Left forelimb (tissue), 1 donor: ENCODE data around the gene SSNA1.

Source experiments
- DNase-seq: peaks from one replicate; pipeline ENCODE4 v3.0.0-alpha.2; 2018; ENCODE audit warnings: low spot score

SSNA1 gene

DNA sequence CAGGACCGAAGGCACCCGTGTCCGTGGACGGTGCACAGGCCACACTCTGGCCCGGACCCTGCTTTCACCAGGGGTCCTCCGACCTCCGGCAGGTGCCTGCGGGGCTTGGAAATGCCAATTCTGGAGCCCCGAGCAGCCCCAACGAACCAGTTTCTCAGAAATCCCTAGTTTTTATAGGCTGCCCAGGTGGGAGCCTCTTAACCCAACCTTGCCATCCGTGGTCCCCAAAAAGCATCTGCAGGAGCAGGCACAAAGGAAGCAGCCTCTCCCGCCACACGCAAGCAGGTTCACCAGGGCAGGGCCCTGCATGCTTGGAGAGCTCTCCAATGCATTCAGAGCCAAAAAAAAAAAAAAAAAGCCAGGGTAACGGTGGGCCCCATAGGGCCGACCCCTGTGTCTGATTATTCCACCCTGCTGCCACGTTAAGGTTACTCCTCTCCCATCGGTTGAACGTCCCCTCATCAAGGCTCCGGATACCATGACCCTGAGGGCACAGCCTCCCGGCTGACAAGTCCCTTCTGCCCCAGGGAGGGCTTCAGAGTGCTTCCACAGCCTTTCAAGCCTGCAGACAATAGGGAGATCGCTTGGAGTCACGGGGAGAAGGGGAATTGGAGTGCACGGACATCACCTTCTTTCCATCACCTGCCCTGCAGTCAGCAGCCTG lies 12.9 kb downstream of the SSNA1 start:
- no peak for DNase-seq

DNA sequence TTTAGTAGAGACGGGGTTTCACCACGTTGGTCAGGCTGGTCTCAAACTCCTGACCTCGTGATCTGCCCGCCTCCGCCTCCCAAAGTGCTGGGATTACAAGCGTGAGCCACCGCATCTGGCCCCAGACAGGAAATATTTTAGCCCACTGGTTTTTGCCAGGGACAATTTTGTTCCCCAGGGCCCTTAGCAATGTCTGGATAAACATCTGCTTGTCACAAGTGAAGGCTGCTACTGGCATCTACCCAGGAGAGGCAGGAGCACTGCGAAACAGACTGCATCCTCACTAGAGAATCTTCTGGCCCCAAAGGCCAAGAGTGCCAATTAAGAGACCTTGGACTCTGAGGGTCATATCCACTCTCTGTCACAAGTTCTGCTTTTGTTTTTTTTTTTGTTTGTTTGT lies 14.5 kb downstream of the SSNA1 start:
- no peak for DNase-seq

DNA sequence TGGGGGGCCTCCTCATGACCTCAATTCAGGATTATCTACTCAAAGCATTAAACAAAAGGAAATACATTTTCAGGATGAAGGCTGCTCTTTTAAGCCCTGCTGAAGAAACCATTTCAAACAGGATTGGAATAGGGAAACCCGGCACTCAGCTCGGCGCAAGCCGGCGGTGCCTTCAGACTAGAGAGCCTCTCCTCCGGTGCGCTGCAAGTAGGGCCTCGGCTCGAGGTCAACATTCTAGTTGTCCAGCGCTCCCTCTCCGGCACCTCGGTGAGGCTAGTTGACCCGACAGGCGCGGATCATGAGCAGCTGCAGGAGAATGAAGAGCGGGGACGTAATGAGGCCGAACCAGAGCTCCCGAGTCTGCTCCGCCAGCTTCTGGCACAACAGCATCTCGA lies 16.3 kb downstream of the SSNA1 start:
- DNase-seq, result no peak

DNA sequence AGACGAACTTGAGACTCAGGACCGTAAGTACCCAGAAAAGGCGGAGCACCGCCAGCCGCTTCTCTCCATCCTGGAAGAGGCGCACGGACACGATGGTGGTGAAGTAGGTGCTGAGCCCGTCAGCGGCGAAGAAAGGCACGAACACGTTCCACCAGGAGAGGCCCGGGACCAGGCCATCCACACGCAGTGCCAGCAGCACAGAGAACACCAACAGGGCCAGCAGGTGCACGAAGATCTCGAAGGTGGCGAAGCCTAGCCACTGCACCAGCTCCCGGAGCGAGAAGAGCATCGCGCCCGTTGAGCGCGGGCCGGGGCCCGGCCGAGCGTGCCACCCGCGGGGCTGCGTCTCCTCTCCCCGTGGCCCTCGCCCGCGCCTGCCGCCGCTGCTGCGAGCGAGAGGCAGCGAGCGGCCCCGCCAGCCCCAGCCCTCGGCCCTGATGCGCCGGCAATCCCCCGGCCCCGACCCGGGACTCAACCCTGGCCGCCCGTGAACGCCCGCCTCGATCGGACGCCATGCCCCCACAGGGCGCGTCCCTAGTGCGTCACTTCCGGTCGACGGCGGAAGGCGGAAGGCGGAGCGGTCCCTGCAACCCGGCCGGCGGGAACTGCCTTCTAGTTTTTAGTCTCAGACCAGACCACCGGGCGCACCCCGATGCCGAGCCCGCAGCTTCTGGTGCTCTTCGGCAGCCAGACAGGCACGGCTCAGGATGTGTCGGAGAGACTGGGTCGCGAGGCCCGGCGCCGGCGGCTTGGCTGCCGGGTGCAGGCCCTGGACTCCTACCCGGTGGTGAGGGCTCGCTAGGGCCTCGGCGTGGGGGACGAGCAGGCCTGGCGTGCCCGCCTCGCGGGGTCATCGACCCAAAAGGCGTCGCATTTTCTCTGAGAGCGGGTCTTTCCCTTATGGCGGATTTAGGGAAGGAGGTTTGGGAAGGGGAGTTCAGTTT lies 16.9 kb downstream of the SSNA1 start, which contains the start of the genes NDOR1 and TMEM203:
Gene NDOR1, plus strand, starts transcription at position 575 of the 944 bp plus-strand sequence. Its CDS starts 78 bp downstream, at position 653.
Gene TMEM203, minus strand, starts transcription at position 523 of the 944 bp plus-strand sequence. Its CDS starts 234 bp downstream, at position 289.
- peak; percentile 96 for DNase-seq

DNA sequence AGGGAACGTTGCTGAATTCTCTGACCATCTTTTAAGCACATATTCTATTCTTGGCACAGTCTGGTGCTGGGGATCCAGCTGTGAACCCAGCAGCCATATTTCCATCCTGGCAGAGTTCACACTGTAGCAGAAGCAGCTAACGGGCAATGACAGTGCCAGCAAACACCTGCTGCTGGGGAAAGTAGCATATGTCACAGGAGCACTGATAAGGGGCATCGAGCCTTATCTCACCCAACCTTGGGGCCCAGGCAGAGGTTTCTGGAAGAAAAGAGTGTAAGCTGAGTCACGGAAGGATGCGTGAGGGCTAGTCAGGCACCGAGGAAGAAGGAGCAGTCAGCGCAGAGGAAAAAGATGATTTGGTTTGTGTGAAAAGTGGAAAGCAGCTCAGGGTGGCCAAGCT lies 18.1 kb downstream of the SSNA1 start:
- DNase-seq, result no peak

DNA sequence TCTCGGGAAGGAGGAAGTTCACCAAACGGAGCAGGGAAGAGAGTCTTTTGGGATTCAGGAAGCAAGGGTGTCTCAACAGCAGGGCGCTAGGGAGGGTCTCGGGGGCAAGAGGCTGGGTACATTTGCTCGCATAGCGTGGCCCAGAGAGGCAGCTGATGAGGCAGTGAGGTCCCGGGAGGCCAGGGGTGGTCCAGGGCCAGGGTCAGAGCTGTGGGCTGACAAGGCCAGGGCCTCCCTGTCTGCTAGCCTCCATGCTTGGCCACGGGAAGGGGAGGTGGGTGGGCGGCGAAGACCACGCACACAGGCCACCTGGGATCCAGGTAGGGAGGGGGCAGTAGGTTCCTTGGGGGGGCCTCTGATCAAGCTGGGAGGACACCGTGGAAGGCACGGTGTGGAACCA lies 23.1 kb downstream of the SSNA1 start:
- no peak for DNase-seq

DNA sequence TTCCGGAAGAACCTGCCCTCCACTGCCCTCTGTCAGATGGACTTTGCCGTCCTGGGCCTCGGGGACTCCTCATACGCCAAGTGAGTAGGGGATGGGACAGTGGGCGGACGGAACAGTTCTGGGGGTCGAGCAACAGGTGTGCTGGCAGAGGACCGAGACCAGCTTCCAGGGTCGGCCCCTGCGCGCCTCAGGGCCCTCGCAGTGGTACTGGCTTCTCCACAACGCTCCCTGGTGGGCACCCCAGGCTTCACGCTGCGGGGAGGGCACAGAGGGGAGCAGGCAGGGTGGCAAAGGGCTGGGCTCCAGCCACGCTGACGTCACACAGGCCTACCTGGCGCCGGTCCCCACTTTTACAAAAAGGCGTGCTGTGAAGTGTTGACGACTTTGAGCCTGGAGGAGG lies 24.0 kb downstream of the SSNA1 start:
- no peak for DNase-seq

DNA sequence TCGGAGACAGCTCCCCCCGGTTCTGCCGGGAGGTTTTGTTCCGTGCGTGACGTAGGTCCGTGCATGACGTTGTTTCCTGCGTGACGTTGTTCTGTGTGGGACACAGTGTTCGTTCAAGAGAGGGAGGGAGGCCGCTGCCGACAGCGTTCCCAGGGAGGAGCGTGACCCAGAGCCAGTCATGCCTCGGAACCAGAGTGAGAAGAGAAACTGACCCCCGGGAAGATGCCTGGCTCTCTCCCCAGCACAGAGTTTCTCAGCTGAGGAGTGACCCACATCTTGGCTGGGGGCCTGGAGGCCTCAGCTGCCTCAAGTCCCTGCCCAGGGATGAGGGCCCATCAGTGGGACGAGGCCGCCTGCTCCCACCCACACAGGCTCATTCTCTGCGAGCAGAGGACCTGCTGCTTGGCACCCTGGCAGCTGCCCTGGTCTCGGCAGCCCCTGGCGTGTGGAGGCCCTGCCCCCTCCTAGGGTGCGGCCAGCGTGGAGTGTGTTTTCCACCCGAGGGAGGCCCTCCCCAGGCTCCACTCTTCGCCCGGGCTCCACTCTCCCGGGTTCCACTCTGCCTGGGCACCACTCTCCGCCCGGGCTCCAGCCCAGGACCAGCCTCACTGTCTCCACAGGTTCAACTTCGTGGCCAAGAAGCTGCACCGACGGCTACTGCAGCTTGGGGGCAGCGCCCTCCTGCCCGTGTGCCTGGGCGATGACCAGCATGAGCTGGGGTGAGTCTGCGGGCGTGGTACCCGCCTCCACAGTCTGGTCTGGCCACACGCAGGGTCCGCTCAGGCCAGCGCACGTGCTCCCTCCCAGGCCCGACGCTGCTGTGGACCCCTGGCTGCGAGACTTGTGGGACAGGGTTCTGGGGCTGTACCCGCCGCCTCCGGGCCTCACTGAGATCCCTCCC lies 24.9 kb downstream of the SSNA1 start:
- DNase-seq, result no peak

DNA sequence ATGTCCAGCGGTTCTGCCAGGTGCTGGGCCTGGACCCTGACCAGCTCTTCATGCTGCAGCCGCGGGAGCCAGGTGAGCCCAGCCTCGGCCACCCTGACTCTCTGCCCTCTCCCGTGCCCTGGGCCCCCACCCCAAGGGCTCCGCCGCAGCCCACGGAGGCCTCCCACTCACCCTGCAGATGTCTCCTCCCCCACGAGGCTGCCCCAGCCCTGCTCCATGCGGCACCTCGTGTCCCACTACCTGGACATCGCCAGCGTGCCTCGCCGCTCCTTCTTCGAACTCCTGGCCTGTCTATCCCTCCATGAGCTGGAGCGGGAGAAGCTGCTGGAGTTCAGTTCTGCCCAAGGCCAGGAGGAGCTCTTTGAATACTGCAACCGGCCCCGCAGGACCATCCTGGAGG lies 26.1 kb downstream of the SSNA1 start:
- no peak for DNase-seq

DNA sequence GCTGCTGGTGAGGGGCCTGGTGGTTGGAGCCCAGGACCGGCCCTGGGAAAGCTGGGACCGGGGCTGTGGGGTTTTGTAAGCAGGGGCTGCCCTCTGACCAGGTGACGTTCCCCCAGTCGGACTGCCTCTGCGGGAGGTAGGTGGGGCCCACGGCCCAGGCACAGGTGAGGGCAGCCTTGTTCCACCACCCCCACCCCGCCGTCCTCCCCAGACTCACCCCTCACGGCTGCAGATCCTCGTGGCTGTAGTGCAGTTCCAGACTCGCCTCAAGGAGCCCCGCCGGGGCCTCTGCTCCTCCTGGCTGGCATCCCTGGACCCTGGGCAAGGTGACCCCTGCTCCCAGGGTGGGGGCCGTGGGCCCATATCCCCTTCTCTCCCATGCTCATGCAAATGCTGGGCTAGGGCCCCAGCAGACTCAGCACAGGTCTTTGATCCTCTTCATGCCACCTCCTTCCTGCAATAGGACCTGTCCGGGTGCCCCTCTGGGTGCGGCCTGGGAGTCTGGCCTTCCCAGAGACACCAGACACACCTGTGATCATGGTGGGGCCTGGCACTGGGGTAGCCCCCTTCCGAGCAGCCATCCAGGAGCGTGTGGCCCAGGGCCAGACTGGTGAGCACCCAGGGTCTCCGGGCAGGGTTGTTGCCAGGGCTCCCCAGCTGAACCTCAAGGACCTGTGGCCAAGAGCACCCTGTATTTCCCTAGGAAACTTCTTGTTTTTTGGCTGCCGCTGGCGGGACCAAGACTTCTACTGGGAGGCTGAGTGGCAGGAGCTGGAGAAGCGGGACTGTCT lies 26.9 kb downstream of the SSNA1 start:
- no peak for DNase-seq

DNA sequence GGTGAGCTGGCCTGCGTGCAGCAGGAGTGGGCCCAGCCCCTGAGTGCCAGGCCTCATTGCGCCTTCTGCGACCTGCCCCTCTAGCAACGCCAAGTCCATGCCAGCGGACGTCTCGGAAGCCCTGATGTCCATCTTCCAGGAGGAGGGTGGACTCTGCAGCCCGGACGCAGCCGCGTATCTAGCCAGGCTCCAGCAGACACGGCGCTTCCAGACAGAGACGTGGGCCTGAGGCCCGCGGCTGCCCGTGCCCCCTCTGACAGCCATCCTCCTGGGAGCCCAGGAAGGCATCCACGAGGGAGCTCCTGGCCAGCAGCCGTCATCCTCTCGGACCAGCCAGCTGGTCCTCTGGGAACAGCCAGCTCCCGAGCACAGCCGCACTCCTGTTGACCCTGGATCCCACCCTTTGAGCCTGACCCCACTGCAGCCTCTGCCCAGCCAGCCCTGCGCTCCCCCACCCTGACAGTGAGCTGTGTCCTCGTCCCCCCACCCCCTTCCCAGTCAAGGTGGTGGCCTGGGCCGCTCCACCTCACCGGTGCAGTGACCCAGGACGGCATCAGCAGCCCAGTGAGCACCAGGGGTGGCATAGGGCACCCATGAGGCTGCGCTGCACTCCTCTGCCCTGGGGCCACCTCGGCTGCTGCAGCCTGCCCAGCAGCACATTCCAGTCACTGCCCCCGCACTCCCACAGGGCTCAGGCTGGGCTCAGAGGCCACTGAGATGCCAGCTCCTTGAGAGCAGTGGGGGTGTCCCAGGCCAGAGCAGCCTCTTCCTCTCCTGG lies 27.9 kb downstream of the SSNA1 start:
- no peak for DNase-seq

DNA sequence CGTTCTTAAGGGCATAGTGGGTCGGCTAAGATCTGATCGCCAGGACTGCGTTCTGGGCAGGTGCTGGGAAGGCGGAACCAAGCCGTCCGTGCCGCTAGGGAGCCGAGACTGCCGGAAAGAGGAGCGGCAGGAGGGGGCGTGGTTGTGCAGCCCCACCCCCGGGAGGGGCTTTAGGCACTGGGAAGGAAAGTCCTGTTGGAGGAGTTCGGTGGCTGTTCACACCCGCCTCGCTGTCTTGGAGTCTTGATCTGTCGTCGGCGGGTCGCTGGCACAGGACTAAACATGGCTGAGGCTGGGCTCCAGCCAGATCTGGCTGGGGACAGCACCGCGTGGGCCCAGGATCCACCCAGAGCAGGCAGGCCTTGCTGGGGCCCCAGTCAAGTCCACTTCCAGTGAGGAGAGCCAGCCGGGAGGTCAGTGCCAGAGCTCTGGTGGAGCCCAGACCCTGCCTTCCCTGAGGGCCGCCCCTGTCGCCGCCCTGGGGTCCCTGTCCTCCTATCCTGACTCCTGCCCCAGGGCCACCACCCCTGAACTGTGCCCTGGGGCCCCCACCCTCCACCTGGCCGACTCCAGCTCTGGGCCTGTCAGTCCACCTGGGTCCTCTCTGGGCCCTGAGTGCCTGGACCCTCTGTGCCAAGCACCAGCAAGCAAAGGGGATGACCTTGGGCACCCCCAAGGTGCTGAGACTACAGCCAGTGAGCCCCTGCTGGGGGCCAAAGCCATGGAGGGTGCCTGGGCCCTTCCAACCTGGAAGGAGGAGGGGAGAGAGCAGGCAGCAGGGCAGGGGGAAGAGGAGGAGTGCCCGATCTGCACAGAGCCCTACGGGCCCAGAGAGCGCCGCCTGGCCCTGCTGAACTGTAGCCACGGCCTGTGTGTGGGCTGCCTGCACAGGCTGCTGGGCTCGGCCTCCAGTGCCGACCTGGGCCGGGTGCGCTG lies 29.1 kb downstream of the SSNA1 start:
- no peak for DNase-seq

DNA sequence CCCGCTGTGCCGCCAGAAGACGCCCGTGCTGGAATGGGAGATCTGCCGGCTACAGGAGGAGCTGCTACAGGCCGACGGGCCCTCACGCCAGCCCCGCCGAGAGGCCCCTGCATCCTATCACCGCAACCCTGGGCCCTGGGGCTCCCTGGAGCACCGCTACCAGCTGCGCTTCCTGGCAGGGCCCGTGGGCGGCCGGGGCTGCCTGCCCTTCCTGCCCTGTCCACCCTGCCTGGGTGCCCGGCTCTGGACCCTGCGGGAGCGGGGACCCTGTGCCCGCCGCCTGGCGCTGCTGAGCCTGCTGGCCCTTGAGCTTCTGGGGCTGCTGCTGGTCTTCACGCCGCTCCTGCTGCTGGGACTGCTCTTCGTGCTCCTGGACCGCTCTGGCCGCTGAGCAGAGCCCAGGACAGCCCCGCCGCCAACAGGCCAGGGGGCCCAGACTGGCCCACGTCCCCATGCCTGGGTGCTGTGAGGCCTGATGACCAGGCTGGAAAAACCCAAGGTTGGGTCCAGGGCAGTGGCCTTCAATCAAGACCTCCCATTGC lies 29.8 kb downstream of the SSNA1 start:
- no peak for DNase-seq

DNA sequence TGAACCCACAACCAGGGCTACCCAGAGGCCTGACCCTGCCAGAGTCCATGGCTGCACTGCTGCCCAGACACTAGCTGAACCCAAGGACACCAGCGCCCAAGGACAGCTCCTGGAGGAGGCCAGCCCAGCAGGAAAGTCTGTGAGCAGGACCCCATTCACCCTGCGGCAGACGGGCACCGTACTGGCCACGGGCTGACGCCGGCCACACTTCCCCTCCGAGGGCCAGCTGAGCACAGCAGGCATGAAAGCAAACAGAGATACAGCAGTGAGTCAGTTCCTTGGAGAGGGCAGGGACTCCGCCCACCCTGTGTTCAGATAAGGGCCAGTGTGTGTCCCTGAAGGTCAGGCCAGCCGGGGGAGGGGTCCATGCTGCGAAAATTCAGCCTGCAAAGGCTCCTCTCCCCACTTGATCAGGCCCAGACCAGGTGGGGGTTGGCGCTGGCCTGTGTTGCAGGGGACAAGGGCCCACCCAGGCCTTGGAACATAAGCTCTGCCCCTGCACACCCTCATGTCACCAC lies 30.3 kb downstream of the SSNA1 start:
- DNase-seq, result no peak

DNA sequence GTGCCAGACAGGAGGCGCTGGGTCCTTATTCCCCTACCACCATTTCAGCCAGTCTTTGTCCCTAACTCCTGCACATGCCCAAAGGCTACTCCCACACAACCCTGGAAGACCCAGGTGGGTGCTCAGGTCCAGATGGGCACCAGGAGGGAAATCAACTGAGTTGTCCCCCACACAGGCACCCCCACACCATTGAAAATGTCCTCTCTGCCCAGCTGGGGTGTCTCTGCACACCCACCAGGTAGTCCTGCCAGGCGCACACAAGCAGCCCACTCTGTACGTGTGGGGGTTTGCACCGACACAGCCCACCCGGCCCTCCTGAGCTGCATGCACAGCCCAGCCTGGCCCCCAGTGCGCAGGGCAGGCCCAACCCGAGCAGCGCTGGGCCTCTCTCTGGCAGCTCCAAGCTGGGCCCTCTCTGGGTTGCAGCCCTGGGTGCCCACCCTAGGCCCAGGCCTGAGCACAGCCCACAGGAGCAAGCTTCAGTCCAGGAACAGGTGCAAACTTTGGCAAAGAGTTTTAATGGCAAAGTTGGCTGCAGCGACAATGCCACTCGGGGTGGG lies 31.4 kb downstream of the SSNA1 start:
- no peak for DNase-seq

DNA sequence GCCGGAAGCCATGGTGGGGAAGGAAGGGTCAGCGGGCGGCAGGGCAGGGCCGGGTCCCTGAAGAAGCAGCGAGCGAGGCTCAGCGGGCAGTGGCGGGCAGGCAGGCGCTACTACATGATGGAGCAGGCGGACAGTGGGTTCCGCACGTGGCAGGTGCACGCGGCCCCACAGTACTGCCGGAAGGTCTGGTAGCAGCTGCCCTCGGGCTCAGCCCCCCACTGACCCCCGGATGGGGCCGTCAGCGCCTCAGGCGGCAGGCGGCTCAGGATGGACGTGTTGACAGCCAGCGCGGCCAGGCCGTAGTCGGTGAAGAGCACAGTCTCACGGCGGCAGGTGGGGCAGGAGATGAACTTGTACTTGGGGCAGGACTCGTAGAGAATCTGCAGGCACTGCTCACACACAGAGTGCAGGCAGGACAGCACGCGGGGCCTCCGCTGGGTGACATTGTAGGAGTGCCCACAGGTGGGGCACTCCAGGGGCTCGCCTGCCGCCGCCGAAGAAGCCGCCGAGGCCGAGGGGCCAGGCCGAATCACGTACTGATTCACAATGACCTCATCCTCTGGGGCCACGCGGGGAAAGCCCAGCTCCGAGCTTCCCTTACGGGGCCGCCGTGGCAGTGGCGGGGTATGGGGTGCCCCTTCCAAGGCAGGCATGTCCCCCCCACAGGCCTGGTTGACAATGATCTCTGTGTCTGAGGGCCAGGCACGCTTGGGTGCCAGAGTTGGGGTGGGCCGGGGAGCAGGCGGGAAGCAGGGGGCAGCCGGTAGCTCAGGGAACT lies 32.0 kb downstream of the SSNA1 start:
- DNase-seq, result no peak

DNA sequence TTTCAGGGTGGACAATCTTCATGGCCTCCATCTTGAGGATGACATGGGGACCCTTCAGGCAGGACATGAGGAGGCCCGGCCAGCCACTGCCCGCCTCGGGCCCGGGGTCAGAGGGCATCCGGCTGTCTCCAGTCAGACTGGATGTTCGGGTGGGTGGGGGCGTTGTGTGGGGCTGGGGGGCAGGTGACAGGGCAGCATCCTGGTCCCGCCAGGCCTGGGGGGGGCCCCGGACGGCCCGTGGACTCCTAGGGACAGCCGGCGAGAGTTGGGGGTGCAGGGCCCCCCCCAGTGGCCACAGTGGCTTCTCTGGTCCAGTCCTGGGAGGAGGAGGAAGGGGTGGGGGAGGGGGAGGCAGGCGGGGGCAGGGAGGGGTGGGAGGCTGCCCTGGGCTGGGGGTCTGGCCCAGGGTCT lies 32.6 kb downstream of the SSNA1 start:
- DNase-seq, result no peak
